CD4-positive, alpha-beta T cell treated with Interleukin-4 for 1 hour (primary cell): ENCODE data around the gene NCEH1.
"Not testable (repeated sequence)": the region's sequence is repeated elsewhere in the genome, so short reads cannot be mapped to it uniquely, and the experiment has no call there.

Source experiments
- DNase-seq, 2 donors: peaks; one replicate each; pipeline ENCODE4 v3.0.0-alpha.2; 2020 to 2022

The NCEH1 gene

DNA sequence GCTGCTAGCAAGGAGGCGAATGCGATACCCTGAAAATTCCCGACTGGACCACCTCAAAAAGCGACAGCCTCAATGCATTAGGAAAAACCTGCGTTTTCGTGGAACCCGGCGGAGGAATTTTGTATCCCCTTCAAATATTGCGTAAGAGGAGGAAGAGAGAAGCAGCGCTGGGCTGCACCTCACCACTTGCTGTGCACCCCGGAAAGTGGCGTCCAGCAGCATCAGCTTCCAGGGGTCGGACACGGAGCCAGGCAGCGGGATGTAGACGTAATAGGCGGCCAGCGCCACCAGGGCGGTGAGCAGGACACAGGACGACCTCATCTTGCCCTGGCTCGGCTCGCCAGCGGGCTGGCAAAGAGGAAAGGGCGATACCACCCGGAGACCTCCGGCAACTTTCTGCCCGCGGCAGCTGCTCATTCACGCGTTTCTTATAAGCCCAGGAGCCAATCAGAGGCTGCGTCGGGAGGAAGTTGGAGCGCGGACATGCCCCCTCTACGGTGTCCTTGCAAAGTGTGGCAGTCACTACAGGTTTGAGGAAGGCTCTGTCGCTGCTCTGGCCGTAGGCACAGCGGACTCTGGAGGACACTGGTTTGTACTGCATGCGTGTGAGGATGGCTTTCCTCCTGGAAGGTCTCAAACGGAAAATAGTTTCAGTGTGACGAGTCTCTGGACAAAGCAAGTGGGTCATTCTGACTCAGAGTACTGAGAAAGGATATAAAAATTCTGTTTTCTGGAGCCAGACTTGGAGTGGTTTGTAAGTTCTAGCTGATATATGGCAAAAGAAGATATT is at the start of gene NCEH1:
TSS of gene NCEH1 (minus strand) at position 404 of the 790 bp plus-strand sequence. CDS start at position 321, 83 bp downstream.
- peak; percentile 77 to 87 for DNase-seq

DNA sequence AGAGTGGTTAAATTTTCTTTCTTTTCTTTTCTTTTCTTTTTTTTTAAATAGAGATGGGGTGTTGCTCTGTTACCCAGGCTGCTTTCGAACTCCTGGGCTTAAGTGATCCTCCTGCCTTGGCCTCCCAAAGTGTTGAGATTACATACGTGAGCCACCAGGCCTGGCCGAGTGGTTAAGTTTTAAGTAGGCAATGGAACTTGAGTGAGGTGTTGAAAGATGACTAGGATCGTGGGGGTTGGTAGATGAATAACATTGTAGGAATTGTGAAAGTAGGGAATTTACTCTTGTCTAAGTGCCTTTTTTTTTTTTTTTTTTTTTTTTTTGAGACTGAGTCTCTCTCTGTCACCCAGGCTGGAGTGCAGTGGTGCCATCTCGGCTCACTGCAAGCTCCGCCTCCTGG is 49.5 kb upstream of the NCEH1 start:
- DNase-seq: not testable (repeated sequence)

GRCh38 chr3:172753125-172753524 is 42.3 kb upstream of the NCEH1 start:
- DNase-seq: no peak

- no peak for DNase-seq
These were observed 41.8 kb upstream of the NCEH1 start for GRCh38 chr3:172752651-172753050.

- peak in 1 of 2 donors; percentile 16 for DNase-seq
These were observed 40.4 kb upstream of the NCEH1 start for GRCh38 chr3:172751175-172751704.

DNA sequence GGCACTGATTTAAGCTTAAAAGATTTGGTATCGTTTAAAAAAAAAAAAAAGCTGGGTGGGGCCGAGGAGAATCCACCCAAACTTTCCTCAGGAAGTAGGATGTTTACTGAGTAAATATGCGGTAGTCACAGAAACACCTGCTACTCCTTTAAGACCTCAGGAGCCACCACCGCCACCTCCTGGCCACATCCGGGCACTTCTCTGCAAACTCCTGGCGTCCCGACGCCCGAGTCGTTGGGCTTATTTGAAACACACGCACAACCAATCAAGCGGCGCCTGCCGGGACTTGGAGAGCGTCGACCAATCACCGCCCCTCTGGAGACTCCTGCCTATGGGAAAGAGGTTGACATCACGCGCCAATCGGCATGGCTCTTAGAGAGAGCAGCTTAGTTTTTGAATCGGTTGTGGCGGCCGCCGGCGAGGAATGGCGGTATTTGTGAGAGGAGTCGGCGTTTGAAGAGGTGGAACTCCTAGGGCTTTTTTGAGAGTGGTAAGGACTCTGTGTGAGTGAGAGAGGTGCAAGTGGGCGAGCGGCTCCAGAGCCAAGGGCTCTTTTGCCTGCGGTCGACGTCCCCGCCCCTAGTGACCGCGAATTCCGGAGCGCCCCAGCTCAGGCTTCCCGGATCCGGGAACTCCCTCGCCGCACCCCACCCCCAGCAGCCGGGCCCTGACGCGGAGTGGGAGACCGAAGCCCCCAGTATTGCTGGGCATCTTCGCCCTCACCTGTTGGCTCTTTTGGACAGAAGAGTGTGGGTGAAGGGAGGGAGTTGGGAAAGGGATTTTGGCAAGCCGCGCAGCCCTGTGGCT is 39.7 kb upstream of the NCEH1 start, which contains the start of gene ECT2:
TSS of gene ECT2 (plus strand) at position 359 of the 807 bp plus-strand sequence. CDS start 3,805 bp downstream, outside the sequence.
- peak; percentile 98 to 99 for DNase-seq

- no peak for DNase-seq
These were observed 39.2 kb upstream of the NCEH1 start for GRCh38 chr3:172750069-172750367.

GRCh38 chr3:172749230-172749965 is 38.5 kb upstream of the NCEH1 start:
- DNase-seq: no peak

DNA sequence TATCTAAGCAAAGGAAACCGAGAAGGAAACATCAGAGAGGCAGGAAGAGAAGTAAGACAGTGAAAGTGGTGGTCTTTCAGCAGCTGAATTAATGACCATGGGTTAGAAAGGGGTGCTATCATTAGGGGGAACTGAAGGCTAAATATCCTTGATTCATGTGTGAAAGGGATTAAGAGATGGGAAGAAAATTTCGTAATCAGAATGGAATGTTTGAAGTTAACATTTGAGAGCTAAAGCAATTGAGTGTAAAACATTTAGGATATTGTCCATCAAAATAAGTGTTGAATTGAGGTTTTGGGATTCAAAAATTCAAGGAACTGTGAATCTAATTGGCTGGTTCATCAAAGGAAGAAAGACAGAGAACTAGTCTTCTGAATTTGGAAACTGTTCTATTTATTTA is 35.6 kb upstream of the NCEH1 start:
- no peak for DNase-seq

- no peak for DNase-seq
These were observed 28.6 kb upstream of the NCEH1 start for GRCh38 chr3:172739462-172739861.

- DNase-seq: no peak
These were observed 24.1 kb upstream of the NCEH1 start for GRCh38 chr3:172735014-172735413.

DNA sequence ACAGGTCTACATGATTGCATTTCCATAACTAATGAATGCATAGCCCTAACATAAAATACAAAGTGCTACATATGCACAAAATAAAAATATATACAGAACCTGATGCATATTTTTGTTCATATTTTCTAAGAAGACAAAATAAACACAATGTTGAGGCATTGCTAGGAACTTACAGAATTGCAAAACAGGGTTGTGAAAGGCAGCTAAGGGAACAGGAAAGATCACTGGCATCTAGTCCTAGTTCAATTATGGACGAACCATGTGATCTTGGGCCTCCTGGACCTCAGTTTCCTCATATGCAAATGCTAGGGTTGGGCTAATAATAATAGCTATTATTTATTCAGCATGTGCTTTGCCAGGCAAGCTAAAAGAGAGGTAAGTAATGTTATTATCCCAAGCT is 15.5 kb upstream of the NCEH1 start:
- no peak for DNase-seq

DNA sequence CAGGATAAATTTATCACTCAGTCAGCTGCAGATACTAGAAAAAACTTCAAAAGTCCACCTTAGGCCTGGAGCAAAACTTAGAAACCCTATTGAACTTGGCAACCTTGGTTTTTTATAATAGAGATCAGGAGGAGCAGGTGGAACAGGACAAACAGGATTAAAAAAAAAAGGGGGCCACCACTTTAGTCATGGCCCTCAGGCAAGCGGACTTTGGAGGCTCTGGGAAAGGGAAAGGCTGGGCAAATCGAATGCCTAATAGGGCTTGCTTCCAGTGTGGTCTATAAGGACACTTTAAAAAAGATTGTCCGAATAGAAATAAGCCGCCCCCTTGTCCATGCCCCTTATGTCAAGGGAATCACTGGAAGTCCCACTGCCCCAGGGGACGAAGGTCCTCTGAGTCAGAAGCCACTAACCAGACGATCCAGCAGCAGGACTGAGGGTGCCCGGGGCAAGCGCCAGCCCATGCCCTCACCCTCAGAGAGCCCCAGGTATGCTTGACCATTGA is 11.7 kb upstream of the NCEH1 start:
- not testable (repeated sequence) for DNase-seq

DNA sequence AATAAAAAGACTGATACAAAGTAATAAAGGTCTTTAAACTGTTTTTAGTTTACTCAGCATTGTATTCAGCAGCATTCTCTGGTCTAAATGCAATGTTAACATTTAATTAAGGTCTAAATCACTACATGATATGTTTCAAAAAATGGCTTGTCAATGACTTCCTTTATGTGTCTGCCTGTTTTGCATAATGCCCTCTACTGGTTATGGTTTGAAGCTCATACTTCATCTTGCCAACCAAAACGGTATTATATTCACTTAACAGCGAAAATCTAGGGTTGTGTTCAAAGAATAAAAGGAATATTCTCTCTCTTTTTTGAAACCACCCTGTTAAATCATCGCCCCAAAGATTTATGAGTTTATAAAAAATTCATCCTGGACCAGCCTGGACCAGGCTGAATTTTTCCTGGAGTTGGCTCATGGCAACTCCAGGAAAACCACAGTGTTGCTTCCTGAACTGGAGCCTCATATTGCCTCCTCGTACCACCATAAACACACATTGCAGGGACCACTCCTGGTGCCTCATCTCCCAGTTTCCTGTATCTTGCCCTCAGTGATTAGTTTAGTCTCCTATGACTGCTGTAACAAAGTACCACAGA is 6.7 kb upstream of the NCEH1 start:
- peak in 1 of 2 donors; percentile 27 for DNase-seq

DNA sequence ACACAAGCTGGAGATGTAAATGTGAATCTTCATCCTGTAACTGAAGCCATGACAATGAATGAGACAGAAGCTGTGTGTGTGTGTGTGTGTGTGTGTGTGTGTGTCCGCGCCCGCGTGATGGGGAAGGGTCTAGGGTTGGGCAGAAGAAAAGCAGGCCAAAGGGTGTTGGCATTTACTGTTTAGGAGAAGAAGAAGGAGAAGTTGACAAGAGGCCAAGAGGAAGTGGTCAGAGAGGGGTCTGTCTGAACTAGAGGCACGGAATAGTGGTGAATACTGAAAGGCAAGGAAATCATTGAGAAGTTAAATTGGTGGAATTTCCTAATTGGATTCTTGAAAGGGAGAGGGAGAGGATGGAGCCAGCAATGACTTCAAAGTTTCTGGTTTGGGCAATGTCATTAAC is 5.6 kb upstream of the NCEH1 start:
- DNase-seq: peak in 1 of 2 donors; percentile 27

- DNase-seq: no peak
These were observed 2.4 kb upstream of the NCEH1 start for GRCh38 chr3:172713316-172713715.

- peak in 1 of 2 donors; percentile 5 for DNase-seq
These were observed 558 bp upstream of the NCEH1 start for GRCh38 chr3:172711454-172711795.

- DNase-seq: peak in 1 of 2 donors; percentile 7
These were observed 848 bp downstream of the NCEH1 start for GRCh38 chr3:172709774-172710663.

DNA sequence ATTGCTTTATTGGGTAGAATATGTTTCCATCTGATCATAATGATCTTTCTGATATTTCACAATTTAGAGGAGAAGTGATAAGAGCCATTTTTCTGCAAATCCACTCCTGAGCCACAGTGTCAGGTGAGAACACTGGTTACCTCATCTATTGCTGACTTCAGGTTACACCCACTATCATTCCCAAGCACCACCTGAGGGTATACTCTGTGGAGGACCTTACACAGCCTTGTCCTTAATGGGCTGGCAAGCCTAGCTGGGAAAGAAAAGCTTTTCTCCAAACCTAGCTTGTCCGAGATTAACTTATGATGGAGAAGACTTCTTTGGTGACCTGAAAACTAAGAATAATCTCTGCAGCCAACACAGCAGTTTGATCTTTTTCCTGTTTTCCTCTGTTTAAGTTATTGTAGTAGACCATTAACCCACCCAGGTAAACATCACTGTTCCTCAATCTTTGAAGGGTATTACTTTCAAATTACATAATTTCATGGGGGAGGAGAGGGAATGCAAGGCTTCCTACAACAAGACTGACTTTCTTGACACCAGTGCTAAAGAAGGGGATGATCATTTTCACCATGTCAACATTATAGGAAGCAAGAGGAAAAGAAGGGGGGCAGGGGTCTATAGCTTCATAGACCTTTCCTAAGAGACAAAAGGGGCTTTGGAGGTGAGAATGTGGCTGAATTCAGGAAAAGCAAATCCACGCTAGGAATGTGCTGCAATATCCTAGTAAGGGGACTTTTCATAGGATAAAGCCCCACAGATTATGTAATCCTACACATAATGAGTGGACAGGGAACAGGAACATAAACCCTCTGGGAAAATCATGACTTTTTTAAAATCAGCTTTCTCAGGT is 1.7 kb downstream of the NCEH1 start:
- DNase-seq: no peak

- DNase-seq: no peak
These were observed 2.9 kb downstream of the NCEH1 start for GRCh38 chr3:172707967-172708366.
